Measurements from ENCODE around the gene BOLA3. TPM values are rescaled to one million over a fixed set of nuclear protein-coding genes. Genes with fewer than 3 reads are reported as not detected.
A peak's percentile ranks its signal among the peaks of the same experiment; 100 is the strongest.

The BOLA3 gene
- polyA plus RNA-seq, 2 donors, result 40.3 to 49.3 TPM

DNA sequence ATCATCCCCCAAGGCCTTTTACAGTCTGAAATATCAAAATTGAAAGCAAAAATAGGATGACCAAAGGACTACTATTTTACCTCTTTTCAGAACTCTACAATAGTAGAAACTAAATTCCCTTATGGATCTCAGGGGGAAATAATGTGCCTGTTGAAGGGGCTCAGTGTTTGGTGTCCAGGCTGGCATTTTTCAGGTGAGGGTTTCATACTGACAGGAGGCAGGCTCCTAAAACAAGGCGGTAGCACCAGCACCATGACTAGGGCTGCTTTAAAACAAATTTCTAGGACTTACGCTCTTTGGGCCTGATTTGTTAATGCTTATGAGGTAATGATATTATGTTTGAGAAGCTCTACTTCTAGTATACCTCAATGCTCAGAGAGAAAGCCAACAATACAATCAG lies 5.2 kb upstream of the BOLA3 start:
- 90 to 96% methylated on average over 2 of the region's 2 CpGs for WGBS, 2 donors

DNA sequence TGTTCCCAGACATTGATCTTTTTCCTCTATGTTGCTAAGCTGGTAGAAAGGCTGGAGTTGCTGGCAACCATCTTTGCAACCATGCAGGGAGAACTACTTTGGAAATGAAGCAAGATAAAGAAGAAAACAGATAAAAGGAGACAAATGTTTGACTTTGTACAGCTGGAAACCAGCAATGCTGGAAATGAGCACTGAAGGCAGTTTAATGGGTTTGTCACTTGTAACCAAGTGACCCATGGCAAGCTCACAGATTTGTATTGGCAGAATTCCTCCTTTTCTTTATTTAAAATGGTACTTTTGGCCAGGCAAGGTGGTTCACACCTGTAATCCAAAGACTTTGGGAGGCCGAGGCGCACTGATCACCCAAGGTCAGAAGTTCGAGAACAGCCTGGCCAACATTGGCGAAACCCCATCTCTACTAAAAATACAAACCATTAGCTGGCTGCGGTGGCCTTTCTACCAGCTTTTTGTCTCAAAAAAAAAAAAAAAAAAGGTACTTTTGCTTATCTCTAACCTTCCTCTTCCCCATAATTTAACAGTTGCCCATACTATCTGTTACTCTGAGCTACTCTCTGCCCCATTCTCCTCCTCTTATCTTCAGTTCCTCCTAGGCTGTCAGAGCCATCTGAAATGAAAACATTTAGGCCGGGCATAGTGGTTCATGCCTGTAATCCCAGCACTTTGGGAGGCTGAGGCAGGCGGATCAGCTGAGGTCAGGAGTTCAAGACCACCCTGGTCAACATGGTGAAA lies 2.0 kb upstream of the BOLA3 start:
- no peaks in the 10 kb centered on the region for H3K9me3 ChIP-seq (ENCODE audit: control insufficient read depth in 2 of 2, insufficient read depth in 1 of 2, low read depth in 1 of 2, low read length in 1 of 2)
- H3K27ac ChIP-seq (ENCODE audit: low read depth in 2 of 2, low read length in 1 of 2), result no peak overlapping the region
- H3K4me1 ChIP-seq (ENCODE audit: control insufficient read depth in 2 of 2, insufficient read depth in 2 of 2, low read length in 1 of 2), result peaks cover 5 to 10% of the 10 kb centered on the region in 2 donors
- H3K4me3 ChIP-seq (ENCODE audit: low read depth in 1 of 2, low read length in 2 of 2), result no peak overlapping the region
- H3K27me3 ChIP-seq (ENCODE audit: control insufficient read depth in 1 of 2, insufficient read depth in 2 of 2, low read length in 2 of 2), result no peaks in the 10 kb centered on the region
- H3K36me3 ChIP-seq (ENCODE audit: control insufficient read depth in 2 of 2, insufficient read depth in 2 of 2, low read length in 1 of 2), result peaks cover 0 to 5% of the 10 kb centered on the region in 2 donors
- WGBS, 2 donors, result 92 to 93% methylated on average over 7 of the region's 7 CpGs

More for the DNA sequence above, 5.2 kb upstream of the BOLA3 start:
- H3K27ac ChIP-seq (ENCODE audit: low read depth in 2 of 2, low read length in 1 of 2), result no peak overlapping the region
- peaks cover 0 to 7% of the 10 kb centered on the region in 2 donors for H3K36me3 ChIP-seq (ENCODE audit: control insufficient read depth in 2 of 2, insufficient read depth in 2 of 2, low read length in 1 of 2)
- no peaks in the 10 kb centered on the region for H3K27me3 ChIP-seq (ENCODE audit: control insufficient read depth in 1 of 2, insufficient read depth in 2 of 2, low read length in 2 of 2)
- no peaks in the 10 kb centered on the region for H3K4me1 ChIP-seq (ENCODE audit: control insufficient read depth in 2 of 2, insufficient read depth in 2 of 2, low read length in 1 of 2)
- H3K9me3 ChIP-seq (ENCODE audit: control insufficient read depth in 2 of 2, insufficient read depth in 1 of 2, low read depth in 1 of 2, low read length in 1 of 2), result no peaks in the 10 kb centered on the region
- H3K4me3 ChIP-seq (ENCODE audit: low read depth in 1 of 2, low read length in 2 of 2), result no peak overlapping the region

DNA sequence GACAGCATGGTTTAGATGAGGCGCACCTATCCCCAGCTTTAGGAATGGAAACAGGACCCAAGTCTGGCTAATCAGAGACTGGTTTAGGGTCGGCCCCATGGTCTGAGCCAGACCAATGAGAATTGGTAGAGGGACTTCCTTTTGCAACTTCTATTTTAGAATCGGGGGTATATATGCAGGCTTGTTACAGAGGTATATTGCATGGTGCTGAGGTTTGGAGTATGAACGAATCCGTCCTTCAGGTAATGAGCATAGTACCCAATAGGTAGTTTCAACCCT lies 1.5 kb upstream of the BOLA3 start:
- no peak overlapping the region for H3K4me3 ChIP-seq (ENCODE audit: low read depth in 1 of 2, low read length in 2 of 2)
- WGBS, 2 donors, result 90 to 96% methylated on average over 5 of the region's 5 CpGs
- H3K27me3 ChIP-seq (ENCODE audit: control insufficient read depth in 1 of 2, insufficient read depth in 2 of 2, low read length in 2 of 2), result no peaks in the 10 kb centered on the region
- no peak overlapping the region for H3K27ac ChIP-seq (ENCODE audit: low read depth in 2 of 2, low read length in 1 of 2)
- H3K4me1 ChIP-seq (ENCODE audit: control insufficient read depth in 2 of 2, insufficient read depth in 2 of 2, low read length in 1 of 2), result peaks cover 5 to 10% of the 10 kb centered on the region in 2 donors
- no peaks in the 10 kb centered on the region for H3K9me3 ChIP-seq (ENCODE audit: control insufficient read depth in 2 of 2, insufficient read depth in 1 of 2, low read depth in 1 of 2, low read length in 1 of 2)
- H3K36me3 ChIP-seq (ENCODE audit: control insufficient read depth in 2 of 2, insufficient read depth in 2 of 2, low read length in 1 of 2), result peaks cover 0 to 7% of the 10 kb centered on the region in 2 donors

DNA sequence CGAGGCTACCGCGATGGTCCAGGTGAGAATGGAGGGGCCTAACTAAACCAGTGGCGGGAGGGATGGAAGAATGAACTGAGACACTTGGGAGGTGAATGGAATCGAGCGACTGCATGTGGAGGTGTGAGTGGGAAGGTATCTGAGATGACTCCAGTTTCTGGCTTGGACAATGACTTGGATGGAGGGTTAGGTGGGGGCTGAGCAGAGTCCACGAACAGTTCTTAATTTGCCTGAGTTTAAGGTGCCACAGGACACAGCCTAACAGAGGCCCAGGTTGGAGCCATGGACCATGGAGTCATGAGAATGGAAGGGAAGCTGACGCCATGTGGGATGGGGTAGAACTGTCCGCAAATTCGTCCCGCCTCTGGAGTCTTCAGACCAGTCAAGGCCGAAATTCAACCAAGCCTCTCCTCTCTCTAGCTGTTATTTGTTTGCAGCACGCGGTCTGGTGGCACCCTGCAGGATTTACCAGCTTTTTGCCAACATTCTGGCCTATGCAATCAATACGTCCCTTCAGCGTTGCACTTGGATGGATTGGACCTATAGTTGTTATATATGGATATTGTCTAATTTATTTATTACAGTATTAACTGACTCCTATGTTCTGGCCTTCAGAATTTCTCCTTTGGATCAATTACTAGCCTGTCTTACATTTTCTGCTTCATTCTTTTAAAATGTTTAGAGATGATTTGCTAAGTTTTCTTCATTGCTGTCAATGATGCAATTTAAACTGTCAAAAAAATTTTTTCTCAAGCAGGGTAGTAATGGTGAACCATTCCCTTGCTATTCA lies 940 bp upstream of the BOLA3 start:
- peak overlapping the region; percentile 84 to 93 for H3K4me3 ChIP-seq (ENCODE audit: low read depth in 1 of 2, low read length in 2 of 2)
- peak overlapping the region; percentile 46 to 76 for H3K27ac ChIP-seq (ENCODE audit: low read depth in 2 of 2, low read length in 1 of 2)
- H3K4me1 ChIP-seq (ENCODE audit: control insufficient read depth in 2 of 2, insufficient read depth in 2 of 2, low read length in 1 of 2), result peaks cover 5 to 10% of the 10 kb centered on the region in 2 donors
- no peaks in the 10 kb centered on the region for H3K9me3 ChIP-seq (ENCODE audit: control insufficient read depth in 2 of 2, insufficient read depth in 1 of 2, low read depth in 1 of 2, low read length in 1 of 2)
- peaks cover 0 to 7% of the 10 kb centered on the region in 2 donors for H3K36me3 ChIP-seq (ENCODE audit: control insufficient read depth in 2 of 2, insufficient read depth in 2 of 2, low read length in 1 of 2)
- H3K27me3 ChIP-seq (ENCODE audit: control insufficient read depth in 1 of 2, insufficient read depth in 2 of 2, low read length in 2 of 2), result no peaks in the 10 kb centered on the region
- 49 to 55% methylated on average over 16 of the region's 16 CpGs for WGBS, 2 donors

DNA sequence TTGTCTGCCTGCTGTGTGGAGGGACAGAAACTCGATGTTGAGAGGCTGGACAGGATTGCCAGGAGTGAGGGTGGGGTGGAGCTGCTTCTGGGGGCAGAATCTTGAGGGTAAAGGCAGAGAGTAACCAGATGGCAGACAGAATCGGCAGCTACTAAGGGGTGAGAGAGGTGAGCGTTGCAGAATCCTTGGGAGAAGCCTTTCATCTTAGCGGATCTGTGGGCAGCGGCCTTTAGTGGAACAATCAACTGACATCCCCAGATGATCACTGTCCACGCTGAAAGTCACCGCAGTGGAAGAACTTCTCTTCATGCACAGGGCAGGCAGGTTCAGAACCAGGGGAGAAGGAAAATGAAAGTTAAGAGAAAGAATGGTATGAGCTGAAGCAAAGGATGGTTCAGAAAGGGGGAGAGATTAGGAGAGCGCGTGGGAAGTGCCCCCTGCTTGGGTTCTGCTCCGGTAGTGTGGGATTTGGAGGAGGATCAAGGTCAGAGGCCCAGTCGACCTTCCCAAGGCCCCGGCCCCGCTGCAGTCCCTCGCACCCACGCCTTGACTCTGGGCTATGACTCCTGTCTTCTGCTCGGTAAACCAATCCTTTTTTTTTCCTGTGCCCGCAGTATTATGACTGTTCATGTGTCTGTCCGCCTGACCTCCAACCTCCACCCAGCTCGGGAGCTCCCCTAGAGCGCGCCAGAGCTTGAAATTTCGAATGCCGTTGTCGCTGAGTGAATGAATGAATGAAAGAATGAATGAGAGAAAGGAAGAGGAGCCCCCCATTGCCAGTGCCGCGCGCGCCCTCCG lies 584 bp downstream of the BOLA3 start:
- Histone ChIP-seq H3K27me3 (ENCODE audit: control insufficient read depth in 1 of 2, insufficient read depth in 2 of 2, low read length in 2 of 2) (no peaks in the 10 kb centered on the region), H3K9me3 (ENCODE audit: control insufficient read depth in 2 of 2, insufficient read depth in 1 of 2, low read depth in 1 of 2, low read length in 1 of 2) (no peaks in the 10 kb centered on the region), H3K4me3 (ENCODE audit: low read depth in 1 of 2, low read length in 2 of 2) (peak overlapping the region; percentile 84 to 93), H3K36me3 (ENCODE audit: control insufficient read depth in 2 of 2, insufficient read depth in 2 of 2, low read length in 1 of 2) (peaks cover 0 to 7% of the 10 kb centered on the region in 2 donors), H3K27ac (ENCODE audit: low read depth in 2 of 2, low read length in 1 of 2) (peak overlapping the region; percentile 51 to 76), H3K4me1 (ENCODE audit: control insufficient read depth in 2 of 2, insufficient read depth in 2 of 2, low read length in 1 of 2) (peaks cover 5 to 10% of the 10 kb centered on the region in 2 donors)
- WGBS, 2 donors, result 5 to 8% methylated on average over 29 of the region's 29 CpGs

DNA sequence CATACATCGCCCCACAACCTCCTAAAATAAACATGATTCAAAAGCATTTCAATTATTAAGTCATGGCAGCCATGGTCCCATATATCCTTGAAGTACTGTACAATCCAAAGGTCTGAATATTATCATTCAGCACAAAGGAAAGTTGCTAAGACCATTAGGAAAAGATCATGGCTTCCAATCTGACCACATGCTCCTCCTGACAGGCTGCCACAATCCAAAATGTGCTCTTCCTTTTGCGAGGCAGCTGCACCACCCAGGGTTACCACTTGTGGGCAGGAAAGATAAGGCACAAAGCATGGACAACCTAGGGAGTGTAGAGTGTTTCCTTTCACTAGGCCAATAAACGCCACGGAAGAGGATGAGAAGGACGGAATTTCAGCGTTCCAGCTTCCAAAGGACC lies 5.4 kb downstream of the BOLA3 start:
- Histone ChIP-seq H3K9me3 (ENCODE audit: control insufficient read depth in 2 of 2, insufficient read depth in 1 of 2, low read depth in 1 of 2, low read length in 1 of 2) (no peaks in the 10 kb centered on the region), H3K27ac (ENCODE audit: low read depth in 2 of 2, low read length in 1 of 2) (no peak overlapping the region), H3K27me3 (ENCODE audit: control insufficient read depth in 1 of 2, insufficient read depth in 2 of 2, low read length in 2 of 2) (no peaks in the 10 kb centered on the region), H3K36me3 (ENCODE audit: control insufficient read depth in 2 of 2, insufficient read depth in 2 of 2, low read length in 1 of 2) (peaks cover 4 to 15% of the 10 kb centered on the region in 2 donors), H3K4me1 (ENCODE audit: control insufficient read depth in 2 of 2, insufficient read depth in 2 of 2, low read length in 1 of 2) (peaks cover 5 to 13% of the 10 kb centered on the region in 2 donors), H3K4me3 (ENCODE audit: low read depth in 1 of 2, low read length in 2 of 2) (no peak overlapping the region)
- 83% methylated on average over 6 of the region's 6 CpGs for WGBS, 2 donors

DNA sequence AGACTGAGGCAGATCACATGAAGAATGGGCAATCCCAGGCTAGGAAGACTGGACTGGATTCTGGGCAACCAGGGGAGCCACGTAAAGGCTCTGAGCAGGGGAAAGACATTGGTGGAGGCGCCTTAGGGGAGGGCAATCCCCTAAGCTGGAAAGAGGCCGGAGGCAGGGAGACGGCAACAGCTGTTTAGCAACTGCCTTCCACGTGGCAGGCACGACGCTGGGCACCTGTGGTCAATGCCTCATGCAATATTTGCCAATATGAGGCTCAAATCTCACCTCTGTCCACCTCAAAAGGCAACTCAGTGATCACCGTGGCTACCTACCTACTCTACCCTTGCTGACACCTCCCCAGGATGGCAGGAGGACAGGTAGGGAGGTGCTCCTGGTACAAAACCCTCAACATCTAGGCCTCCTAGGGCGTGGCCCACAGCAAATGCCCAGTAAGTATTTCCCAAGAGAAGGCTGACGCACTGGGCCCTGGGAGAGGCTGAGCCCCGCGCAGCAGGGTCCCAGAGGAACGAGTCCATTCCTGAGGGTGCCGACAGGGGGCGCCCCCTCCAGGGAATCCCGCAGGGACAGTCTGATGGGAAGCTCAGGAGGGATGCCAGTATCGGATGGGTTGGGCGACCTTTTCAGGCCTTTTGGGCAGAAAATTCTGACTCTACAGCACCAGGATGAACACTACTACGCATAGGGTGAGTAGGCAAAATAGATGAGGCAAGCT lies 8.9 kb downstream of the BOLA3 start:
- H3K4me1 ChIP-seq (ENCODE audit: control insufficient read depth in 2 of 2, insufficient read depth in 2 of 2, low read length in 1 of 2), result peaks cover 0 to 3% of the 10 kb centered on the region in 2 donors
- no peak overlapping the region for H3K4me3 ChIP-seq (ENCODE audit: low read depth in 1 of 2, low read length in 2 of 2)
- H3K27me3 ChIP-seq (ENCODE audit: control insufficient read depth in 1 of 2, insufficient read depth in 2 of 2, low read length in 2 of 2), result no peaks in the 10 kb centered on the region
- no peak overlapping the region for H3K27ac ChIP-seq (ENCODE audit: low read depth in 2 of 2, low read length in 1 of 2)
- 89 to 90% methylated on average over 19 of the region's 19 CpGs for WGBS, 2 donors
- peaks cover 4 to 17% of the 10 kb centered on the region in 2 donors for H3K36me3 ChIP-seq (ENCODE audit: control insufficient read depth in 2 of 2, insufficient read depth in 2 of 2, low read length in 1 of 2)
- H3K9me3 ChIP-seq (ENCODE audit: control insufficient read depth in 2 of 2, insufficient read depth in 1 of 2, low read depth in 1 of 2, low read length in 1 of 2), result no peaks in the 10 kb centered on the region

DNA sequence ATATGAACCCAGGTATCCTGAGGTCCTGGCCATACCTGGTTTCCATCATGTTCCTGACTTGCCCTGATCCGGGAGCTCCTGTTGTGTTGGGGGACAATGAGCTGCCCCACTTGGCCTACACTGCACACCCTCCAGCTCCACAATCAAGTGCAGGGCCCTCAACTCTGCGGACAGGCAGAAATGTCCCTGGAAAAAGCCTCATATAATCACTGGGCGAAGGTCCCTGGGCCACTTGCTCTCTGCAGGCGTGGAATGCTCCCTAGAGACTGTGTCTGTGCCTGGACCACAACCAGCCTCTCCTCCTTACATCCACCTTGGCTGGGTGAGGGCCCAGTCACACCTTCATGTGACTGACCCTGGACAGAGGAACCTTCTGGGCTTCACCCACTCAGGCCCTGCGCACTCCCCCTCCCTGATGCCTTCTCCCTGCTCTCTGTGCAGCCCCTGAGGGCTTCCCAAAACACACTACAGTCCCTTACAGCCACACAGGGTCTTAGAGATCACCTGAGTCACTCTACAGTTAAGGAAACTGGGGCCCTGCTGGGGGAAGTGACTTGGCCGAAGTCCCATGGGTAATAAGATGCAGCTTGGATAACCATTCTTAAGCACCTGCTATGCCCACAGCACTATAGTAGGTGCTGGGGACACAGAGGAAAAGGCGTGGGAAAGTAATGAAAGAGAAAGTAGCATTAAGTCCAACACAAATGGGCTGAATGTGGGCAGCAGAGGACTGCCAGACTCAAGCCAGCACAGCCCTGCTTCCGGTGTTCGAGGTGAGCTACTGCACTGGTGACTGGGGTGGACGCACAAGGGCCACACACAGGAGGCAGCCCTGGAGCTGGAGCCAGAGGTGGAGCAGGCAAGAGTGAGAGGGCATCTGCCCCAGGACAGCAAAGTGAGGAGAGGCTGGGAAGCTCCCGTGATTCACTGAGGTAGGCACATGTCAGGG lies 9.8 kb downstream of the BOLA3 start:
- Histone ChIP-seq H3K36me3 (ENCODE audit: control insufficient read depth in 2 of 2, insufficient read depth in 2 of 2, low read length in 1 of 2) (peaks cover 4 to 17% of the 10 kb centered on the region in 2 donors), H3K27me3 (ENCODE audit: control insufficient read depth in 1 of 2, insufficient read depth in 2 of 2, low read length in 2 of 2) (no peaks in the 10 kb centered on the region), H3K27ac (ENCODE audit: low read depth in 2 of 2, low read length in 1 of 2) (no peak overlapping the region), H3K9me3 (ENCODE audit: control insufficient read depth in 2 of 2, insufficient read depth in 1 of 2, low read depth in 1 of 2, low read length in 1 of 2) (no peaks in the 10 kb centered on the region), H3K4me1 (ENCODE audit: control insufficient read depth in 2 of 2, insufficient read depth in 2 of 2, low read length in 1 of 2) (peaks cover 0 to 3% of the 10 kb centered on the region in 2 donors), H3K4me3 (ENCODE audit: low read depth in 1 of 2, low read length in 2 of 2) (no peak overlapping the region)
- 86 to 92% methylated on average over 11 of the region's 11 CpGs for WGBS, 2 donors
